Mesenchymal stem cell (in vitro differentiated cells and primary cell): ENCODE measurements around the gene PDE4B.

Experiments used
- DNase-seq: peaks from one replicate; pipeline ENCODE4 v3.0.0-alpha.2; 2013
- H2AFZ ChIP-seq: one replicate; pipeline ENCODE4 v1.6.1; 2013; ENCODE audit warnings: low read depth, mild to moderate bottlenecking, control low read depth, inconsistent platforms, low read length, moderate library complexity
- H2AK5ac ChIP-seq: 2 replicates; pipeline ENCODE4 v1.6.1; 2013; ENCODE audit warnings: low read length, moderate library complexity, mild to moderate bottlenecking, inconsistent platforms; ENCODE audit not compliant: severe bottlenecking
- H2BK120ac ChIP-seq: one replicate; pipeline ENCODE4 v1.6.1; 2013; ENCODE audit warnings: low read depth, mild to moderate bottlenecking, inconsistent platforms, low read length, moderate library complexity
- H2BK12ac ChIP-seq, 2 experiments: one replicate each; pipeline ENCODE4 v1.6.1; 2013; ENCODE audit warnings: inconsistent platforms in 2 of 2, low read length in 2 of 2, mild to moderate bottlenecking in 2 of 2, moderate library complexity in 2 of 2, control low read depth in 1 of 2
- H2BK15ac ChIP-seq: one replicate; pipeline ENCODE4 v1.6.1; 2013; ENCODE audit warnings: mild to moderate bottlenecking, low read depth, inconsistent platforms; ENCODE audit not compliant: poor library complexity, severe bottlenecking
- H2BK5ac ChIP-seq: 2 replicates; pipeline ENCODE4 v1.6.1; 2013; ENCODE audit warnings: low read depth, mild to moderate bottlenecking, low read length, control low read depth, inconsistent platforms; ENCODE audit not compliant: poor library complexity, severe bottlenecking
- H3K14ac ChIP-seq, 2 experiments: one replicate each; pipeline ENCODE4 v1.6.1; 2013; ENCODE audit warnings: inconsistent platforms in 2 of 2, low read length in 2 of 2, control low read depth in 1 of 2, mild to moderate bottlenecking in 1 of 2, moderate library complexity in 1 of 2
- H3K18ac ChIP-seq, 2 experiments: one replicate each; pipeline ENCODE4 v1.6.1; 2013; ENCODE audit warnings: inconsistent platforms in 2 of 2, low read length in 2 of 2, control low read depth in 1 of 2, low read depth in 1 of 2, mild to moderate bottlenecking in 1 of 2
- H3K23ac ChIP-seq, 2 experiments: one replicate each; pipeline ENCODE4 v1.6.1; 2013; ENCODE audit warnings: inconsistent platforms in 2 of 2, low read length in 2 of 2, mild to moderate bottlenecking in 2 of 2, moderate library complexity in 2 of 2, control low read depth in 1 of 2
- H3K27ac ChIP-seq: 2 replicates; pipeline ENCODE4 v1.5.1; 2013; ENCODE audit warnings: mild to moderate bottlenecking, moderate library complexity, low read length, control low read depth, inconsistent platforms; ENCODE audit not compliant: poor library complexity, severe bottlenecking
- H3K27me3 ChIP-seq, 2 experiments: 2 replicates each; pipeline versions ENCODE4 v1.6.1 to v1.7.0; 2013; ENCODE audit warnings: low read length in 2 of 2, mild to moderate bottlenecking in 2 of 2, moderate library complexity in 2 of 2, control low read depth in 1 of 2, inconsistent platforms in 1 of 2; ENCODE audit not compliant: control insufficient read depth in 1 of 2, insufficient read depth in 1 of 2
- H3K36me3 ChIP-seq, 2 experiments: 2 replicates each; pipeline versions ENCODE4 v1.6.1 to v1.7.0; 2013; ENCODE audit warnings: low read length in 2 of 2, control low read depth in 1 of 2, inconsistent platforms in 1 of 2, low read depth in 1 of 2, mild to moderate bottlenecking in 1 of 2; ENCODE audit not compliant: insufficient read depth in 2 of 2, control insufficient read depth in 1 of 2
- H3K4ac ChIP-seq, 2 experiments: one replicate each; pipeline ENCODE4 v1.6.1; 2013; ENCODE audit warnings: inconsistent platforms in 2 of 2, low read length in 2 of 2, mild to moderate bottlenecking in 2 of 2, moderate library complexity in 2 of 2, control low read depth in 1 of 2, low read depth in 1 of 2
- H3K4me1 ChIP-seq: 2 replicates; pipeline ENCODE4 v1.6.1; 2013; ENCODE audit warnings: low read depth, low read length, control low read depth; ENCODE audit not compliant: control insufficient read depth, insufficient read depth
- H3K4me2 ChIP-seq: 2 replicates; pipeline ENCODE4 v1.6.1; 2013; ENCODE audit warnings: low read length, mild to moderate bottlenecking, inconsistent platforms; ENCODE audit not compliant: poor library complexity, severe bottlenecking
- H3K4me3 ChIP-seq, 2 experiments: 2 replicates each; pipeline versions ENCODE4 v1.5.1 to v1.7.0; 2013; ENCODE audit warnings: low read length in 2 of 2, mild to moderate bottlenecking in 2 of 2, control low read depth in 1 of 2, low read depth in 1 of 2; ENCODE audit not compliant: insufficient read depth in 1 of 2
- H3K79me1 ChIP-seq: replicated peaks from 2 replicates; pipeline ENCODE4 v1.6.1; 2013; ENCODE audit warnings: mild to moderate bottlenecking, control low read depth, low read length, inconsistent platforms; ENCODE audit not compliant: poor library complexity, severe bottlenecking
- H3K9ac ChIP-seq: 2 replicates; pipeline ENCODE4 v1.7.0; 2013; ENCODE audit warnings: mild to moderate bottlenecking, low read length, moderate library complexity
- H3K9me3 ChIP-seq: 2 replicates; pipeline ENCODE4 v1.7.0; 2013; ENCODE audit warnings: mild to moderate bottlenecking, low read length; ENCODE audit not compliant: control insufficient read depth
- H4K8ac ChIP-seq: one replicate; pipeline ENCODE4 v1.6.1; 2013; ENCODE audit warnings: inconsistent platforms, mild to moderate bottlenecking, low read length, moderate library complexity
- H4K91ac ChIP-seq: one replicate; pipeline ENCODE4 v1.6.1; 2013; ENCODE audit warnings: mild to moderate bottlenecking, low read length, inconsistent platforms
- WGBS: methylation state at CpG from one replicate; pipeline ENCODE4 v1.1.7; 2013; ENCODE audit warnings: mixed read lengths; 5-methylcytosine and 5-hydroxymethylcytosine counted together

PDE4B gene

GRCh38 chr1:66175581-66175980 is 382.9 kb downstream of the PDE4B start:
- Histone ChIP-seq H2BK5ac (no peak overlapping the region), H2BK15ac (no peak overlapping the region), H3K4me1 (no peaks in the 10 kb centered on the region), H2BK12ac (no peak overlapping the region), H4K91ac (no peak overlapping the region), H3K27me3 (no peaks in the 10 kb centered on the region), H3K27ac (no peak overlapping the region), H2AFZ (no peak overlapping the region), H3K36me3 (no peaks in the 10 kb centered on the region), H3K9me3 (no peaks in the 10 kb centered on the region), H2AK5ac (no peak overlapping the region), H4K8ac (no peak overlapping the region), H3K79me1 (no peaks in the 10 kb centered on the region), H3K9ac (no peak overlapping the region), H3K14ac (no peak overlapping the region), H3K4me3 (no peak overlapping the region), H3K4ac (no peak overlapping the region), H2BK120ac (no peak overlapping the region), H3K18ac (no peak overlapping the region), H3K4me2 (no peak overlapping the region), H3K23ac (no peak overlapping the region)
- WGBS: 67% methylated on average over 1 of the region's 2 CpGs
- DNase-seq: no peak

- WGBS: 25% methylated on average over 5 of the region's 5 CpGs
- H2AK5ac ChIP-seq: no peak overlapping the region
- H3K18ac ChIP-seq: no peak overlapping the region
- no peak for DNase-seq
- no peaks in the 10 kb centered on the region for H3K9me3 ChIP-seq
- no peak overlapping the region for H2BK12ac ChIP-seq
- H3K36me3 ChIP-seq: no peaks in the 10 kb centered on the region
- H2AFZ ChIP-seq: no peak overlapping the region
- H3K23ac ChIP-seq: no peak overlapping the region
- no peak overlapping the region for H2BK5ac ChIP-seq
- no peak overlapping the region for H3K4ac ChIP-seq
- H4K91ac ChIP-seq: no peak overlapping the region
- H3K27ac ChIP-seq: no peak overlapping the region
- no peak overlapping the region for H2BK120ac ChIP-seq
- no peaks in the 10 kb centered on the region for H3K27me3 ChIP-seq
- H3K4me2 ChIP-seq: no peak overlapping the region
- no peak overlapping the region for H4K8ac ChIP-seq
- no peak overlapping the region for H3K14ac ChIP-seq
- no peaks in the 10 kb centered on the region for H3K79me1 ChIP-seq
- H3K4me3 ChIP-seq: no peak overlapping the region
- H2BK15ac ChIP-seq: no peak overlapping the region
- H3K4me1 ChIP-seq: no peaks in the 10 kb centered on the region
- no peak overlapping the region for H3K9ac ChIP-seq
These were observed 383.5 kb downstream of the PDE4B start for GRCh38 chr1:66176012-66176715.

- Histone ChIP-seq H3K9me3 (no peaks in the 10 kb centered on the region), H3K14ac (no peak overlapping the region), H2BK12ac (no peak overlapping the region), H3K36me3 (no peaks in the 10 kb centered on the region), H3K27me3 (no peaks in the 10 kb centered on the region), H3K27ac (no peak overlapping the region), H3K23ac (no peak overlapping the region), H3K4ac (no peak overlapping the region), H2BK5ac (no peak overlapping the region), H3K4me1 (no peaks in the 10 kb centered on the region), H2AK5ac (no peak overlapping the region), H4K91ac (no peak overlapping the region), H2BK15ac (no peak overlapping the region), H3K4me2 (no peak overlapping the region), H2BK120ac (no peak overlapping the region), H3K79me1 (no peaks in the 10 kb centered on the region), H4K8ac (no peak overlapping the region), H3K9ac (no peak overlapping the region), H3K18ac (no peak overlapping the region), H3K4me3 (no peak overlapping the region), H2AFZ (no peak overlapping the region)
- DNase-seq: no peak
- WGBS: 50% methylated on average over 1 of the region's 1 CpG
These were observed 384.1 kb downstream of the PDE4B start for GRCh38 chr1:66176832-66177231.

GRCh38 chr1:66177510-66177909 is 384.8 kb downstream of the PDE4B start:
- H3K4me2 ChIP-seq: no peak overlapping the region
- no peak overlapping the region for H2BK15ac ChIP-seq
- H4K8ac ChIP-seq: no peak overlapping the region
- no peaks in the 10 kb centered on the region for H3K9me3 ChIP-seq
- no peak overlapping the region for H3K18ac ChIP-seq
- WGBS: 90% methylated on average over 1 of the region's 2 CpGs
- no peak overlapping the region for H3K27ac ChIP-seq
- H2BK120ac ChIP-seq: no peak overlapping the region
- H3K4me3 ChIP-seq: no peak overlapping the region
- H2BK12ac ChIP-seq: no peak overlapping the region
- no peak overlapping the region for H3K14ac ChIP-seq
- H3K4me1 ChIP-seq: no peaks in the 10 kb centered on the region
- no peaks in the 10 kb centered on the region for H3K79me1 ChIP-seq
- H3K4ac ChIP-seq: no peak overlapping the region
- no peaks in the 10 kb centered on the region for H3K27me3 ChIP-seq
- H4K91ac ChIP-seq: no peak overlapping the region
- H2BK5ac ChIP-seq: no peak overlapping the region
- H3K36me3 ChIP-seq: no peaks in the 10 kb centered on the region
- H2AK5ac ChIP-seq: no peak overlapping the region
- DNase-seq: no peak
- H3K23ac ChIP-seq: no peak overlapping the region
- no peak overlapping the region for H3K9ac ChIP-seq
- no peak overlapping the region for H2AFZ ChIP-seq
